ENCODE measurements around the gene GPC5.

The GPC5 gene

DNA sequence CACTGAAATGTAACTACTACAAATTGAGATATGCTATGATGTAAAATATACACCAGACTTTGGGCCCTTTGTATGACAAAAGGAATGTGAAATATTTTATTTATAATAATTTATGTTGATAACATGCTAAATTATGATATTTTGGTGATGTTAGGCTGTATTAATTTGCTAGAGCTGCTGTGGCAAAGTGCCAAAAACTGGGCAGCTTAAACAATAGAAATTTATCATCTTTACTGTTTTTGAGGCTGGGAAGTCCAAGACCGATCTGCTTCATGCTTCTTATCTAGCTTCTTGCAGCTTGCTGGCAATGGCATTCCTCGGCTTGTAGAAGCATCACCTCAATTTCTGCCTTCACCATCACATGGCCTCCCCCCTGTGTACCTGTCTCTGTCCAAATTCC, 245.0 kb downstream of the GPC5 start:
- no peak overlapping the region for H3K4me3 ChIP-seq (ENCODE audit: control insufficient read depth, low read depth, low read length)
- TF ChIP-seq, protein P1, sequence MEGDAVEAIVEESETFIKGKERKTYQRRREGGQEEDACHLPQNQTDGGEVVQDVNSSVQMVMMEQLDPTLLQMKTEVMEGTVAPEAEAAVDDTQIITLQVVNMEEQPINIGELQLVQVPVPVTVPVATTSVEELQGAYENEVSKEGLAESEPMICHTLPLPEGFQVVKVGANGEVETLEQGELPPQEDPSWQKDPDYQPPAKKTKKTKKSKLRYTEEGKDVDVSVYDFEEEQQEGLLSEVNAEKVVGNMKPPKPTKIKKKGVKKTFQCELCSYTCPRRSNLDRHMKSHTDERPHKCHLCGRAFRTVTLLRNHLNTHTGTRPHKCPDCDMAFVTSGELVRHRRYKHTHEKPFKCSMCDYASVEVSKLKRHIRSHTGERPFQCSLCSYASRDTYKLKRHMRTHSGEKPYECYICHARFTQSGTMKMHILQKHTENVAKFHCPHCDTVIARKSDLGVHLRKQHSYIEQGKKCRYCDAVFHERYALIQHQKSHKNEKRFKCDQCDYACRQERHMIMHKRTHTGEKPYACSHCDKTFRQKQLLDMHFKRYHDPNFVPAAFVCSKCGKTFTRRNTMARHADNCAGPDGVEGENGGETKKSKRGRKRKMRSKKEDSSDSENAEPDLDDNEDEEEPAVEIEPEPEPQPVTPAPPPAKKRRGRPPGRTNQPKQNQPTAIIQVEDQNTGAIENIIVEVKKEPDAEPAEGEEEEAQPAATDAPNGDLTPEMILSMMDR (conservative IDR thresholded peaks at IDR 0.05; ENCODE audit: control insufficient read depth, insufficient read depth, low read depth, low read length) = no peak
- DNase-seq (ENCODE audit: low read depth) = no peak

DNA sequence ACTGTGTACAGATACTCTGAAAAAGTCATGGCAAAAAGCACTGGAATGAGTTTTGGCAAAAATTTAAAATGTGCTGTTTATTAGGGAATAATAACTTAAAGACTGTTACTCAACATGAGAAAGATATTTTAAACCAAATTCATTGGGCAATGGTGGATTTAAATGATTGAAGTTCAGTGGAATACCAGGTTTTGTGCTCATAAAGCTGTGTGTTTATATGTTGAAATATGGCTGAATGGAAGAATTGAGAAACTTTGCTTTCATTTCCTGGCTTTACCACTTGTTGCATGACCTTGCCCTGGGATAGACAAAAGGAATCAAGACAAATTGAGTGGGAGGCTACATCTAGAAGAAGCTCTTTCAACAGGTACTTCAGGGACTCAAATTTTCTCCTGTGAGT, 246.4 kb downstream of the GPC5 start:
- TF ChIP-seq, protein P1 (conservative IDR thresholded peaks at IDR 0.05; ENCODE audit: control insufficient read depth, insufficient read depth, low read depth, low read length) = no peak
- DNase-seq (ENCODE audit: low read depth) = no peak
- H3K4me3 ChIP-seq (ENCODE audit: control insufficient read depth, low read depth, low read length) = no peak overlapping the region

DNA sequence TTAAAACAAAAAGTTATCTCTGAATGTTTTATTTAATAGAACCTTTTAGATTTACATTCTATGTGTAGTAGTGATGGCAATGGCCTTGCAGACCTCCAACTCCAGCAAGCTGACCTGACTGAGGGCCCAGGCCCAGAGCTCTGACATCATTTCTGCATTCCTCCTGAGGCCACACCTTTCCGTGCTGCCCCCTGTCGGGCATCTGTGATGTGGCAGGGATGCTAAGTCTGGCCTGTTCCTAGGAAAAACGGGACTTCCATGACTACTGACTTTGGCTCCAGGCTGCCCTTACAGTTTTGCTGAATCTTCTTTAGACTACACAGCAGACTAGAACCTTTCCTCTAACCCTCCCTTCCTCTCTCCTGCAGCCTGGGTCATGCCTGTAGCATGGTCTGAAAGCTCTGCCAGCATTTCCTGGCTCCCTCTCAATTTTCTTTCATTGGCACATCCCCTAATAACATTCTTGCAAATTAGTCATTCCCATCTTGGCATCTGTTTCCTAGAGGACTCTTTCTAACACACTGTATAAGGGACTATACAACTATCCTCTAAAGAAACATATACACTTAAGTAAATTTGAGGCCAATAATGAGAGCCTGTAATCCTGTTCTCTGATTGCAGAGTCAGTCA, 249.1 kb downstream of the GPC5 start:
- TF ChIP-seq, protein P1 (conservative IDR thresholded peaks at IDR 0.05; ENCODE audit: control insufficient read depth, insufficient read depth, low read depth, low read length) = peak; percentile 16
- no peak for DNase-seq (ENCODE audit: low read depth)
- no peak overlapping the region for H3K4me3 ChIP-seq (ENCODE audit: control insufficient read depth, low read depth, low read length)

DNA sequence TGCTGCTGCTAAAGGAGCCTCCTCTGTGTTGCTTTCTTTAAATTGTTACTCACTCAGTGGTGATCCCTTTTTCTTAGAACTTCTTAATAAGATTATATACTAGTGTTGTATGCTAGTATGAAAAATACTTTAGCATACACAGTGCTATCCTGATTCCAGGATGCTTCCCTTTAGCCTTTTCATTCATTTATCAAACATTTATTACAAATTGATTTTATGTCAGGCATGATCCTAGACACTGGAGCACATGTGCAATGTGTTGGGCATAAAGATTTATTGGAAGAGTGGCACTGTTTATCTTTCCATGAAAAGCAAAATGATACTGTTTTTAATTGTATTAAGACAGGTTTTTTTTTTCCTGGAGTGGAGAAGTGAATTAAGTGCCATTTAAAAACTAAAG, 249.6 kb downstream of the GPC5 start:
- H3K4me3 ChIP-seq (ENCODE audit: control insufficient read depth, low read depth, low read length) = no peak overlapping the region
- TF ChIP-seq, protein P1 (conservative IDR thresholded peaks at IDR 0.05; ENCODE audit: control insufficient read depth, insufficient read depth, low read depth, low read length) = no peak
- DNase-seq (ENCODE audit: low read depth) = no peak

DNA sequence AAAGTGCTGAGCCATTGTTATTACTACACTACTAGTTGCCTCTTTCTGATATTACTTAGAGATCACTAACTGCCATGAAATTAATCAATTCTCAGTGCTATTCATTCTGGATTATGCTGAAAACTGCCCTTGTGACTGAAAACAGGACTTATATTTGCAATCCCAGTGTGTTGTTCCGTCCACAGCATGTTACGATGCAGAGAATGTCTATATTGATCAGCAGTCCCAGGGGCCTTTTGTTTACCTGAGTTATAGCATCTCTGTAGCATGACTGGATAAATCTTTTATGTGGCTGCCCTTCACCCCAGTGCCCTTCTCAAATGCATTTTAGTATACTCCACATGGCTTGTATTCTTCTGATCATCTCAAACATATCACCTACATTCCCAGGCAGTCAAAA, 251.0 kb downstream of the GPC5 start:
- TF ChIP-seq, protein P1 (conservative IDR thresholded peaks at IDR 0.05; ENCODE audit: control insufficient read depth, insufficient read depth, low read depth, low read length) = no peak
- no peak for DNase-seq (ENCODE audit: low read depth)
- no peak overlapping the region for H3K4me3 ChIP-seq (ENCODE audit: control insufficient read depth, low read depth, low read length)

DNA sequence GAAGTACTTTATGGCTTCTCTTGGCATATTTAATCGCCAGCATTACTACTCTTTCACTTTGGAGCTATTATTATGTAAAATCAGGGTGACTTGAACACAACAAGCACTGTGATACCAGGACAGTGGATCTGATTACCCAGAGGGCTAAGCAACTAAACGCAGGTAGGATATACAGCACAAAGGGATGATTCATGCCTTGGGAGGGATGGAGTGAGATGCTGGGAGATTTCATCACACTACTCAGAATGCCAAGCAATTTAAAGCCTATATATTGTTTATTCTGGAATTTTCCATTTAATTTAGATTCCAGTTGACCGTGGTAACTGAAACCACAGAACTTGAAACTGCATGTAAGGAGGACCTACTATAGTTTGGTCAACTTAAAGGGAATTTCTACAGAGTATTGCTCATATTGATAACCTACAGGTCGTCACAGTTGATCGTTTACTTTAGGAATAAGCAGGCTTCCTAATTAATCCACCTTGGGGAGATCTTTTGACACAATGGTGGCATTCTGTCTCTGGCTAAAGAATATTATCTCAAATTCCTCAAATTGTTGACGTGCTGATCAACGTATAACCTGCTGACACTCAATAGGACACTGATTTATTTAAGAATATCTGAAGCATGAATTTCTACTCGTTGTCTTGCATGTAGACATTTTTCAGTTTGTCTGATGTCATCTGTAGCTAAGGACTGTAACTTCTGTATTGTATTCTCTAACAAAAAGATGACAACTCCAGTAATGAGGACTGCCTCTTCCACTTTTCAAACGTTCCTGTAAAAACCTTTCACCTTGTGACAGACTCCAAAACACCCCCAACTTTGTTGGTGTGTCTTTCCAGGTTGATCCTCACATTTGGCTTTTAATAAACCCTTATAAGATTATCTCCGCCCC, 254.2 kb downstream of the GPC5 start:
- TF ChIP-seq, protein P1 (conservative IDR thresholded peaks at IDR 0.05; ENCODE audit: control insufficient read depth, insufficient read depth, low read depth, low read length) = no peak
- no peak overlapping the region for H3K4me3 ChIP-seq (ENCODE audit: control insufficient read depth, low read depth, low read length)
- DNase-seq (ENCODE audit: low read depth) = no peak
